ENCODE measurements around the gene ZNF544. TPM values are rescaled to one million over a fixed set of nuclear protein-coding genes. Genes with fewer than 3 reads are reported as not detected.
A peak's percentile ranks its signal among the peaks of the same experiment; 100 is the strongest.

The ZNF544 gene
- total RNA-seq, 1 experiment from 2014 or later, result 29.5 TPM

- no TSS peak for BruUV-seq (replicated peaks)
- H3K4me3 ChIP-seq, result no peak overlapping the region
- no peaks in the 10 kb centered on the region for H3K9me2 ChIP-seq (ENCODE audit: insufficient read depth)
- H3K27ac ChIP-seq, result no peak overlapping the region
- DNase-seq, result no peak
- H3K79me2 ChIP-seq (ENCODE audit: low read depth), result no peaks in the 10 kb centered on the region
- POLR2A ChIA-PET (ENCODE audit: unreplicated experiment), result no interaction called here
- no peak overlapping the region for H2AFZ ChIP-seq
- H3K4me1 ChIP-seq (replicated peaks; ENCODE audit: insufficient read depth), result no peaks in the 10 kb centered on the region
- H4K20me1 ChIP-seq (ENCODE audit: insufficient read depth), result no peaks in the 10 kb centered on the region
- CTCF ChIA-PET, result no interaction called here
- H3K27me3 ChIP-seq (ENCODE audit: insufficient read depth, low read depth), result no peaks in the 10 kb centered on the region
- peaks cover 75% of the 10 kb centered on the region for H3K9me3 ChIP-seq (ENCODE audit: insufficient read depth, low read depth)
- H3K36me3 ChIP-seq (ENCODE audit: low read depth), result peaks cover 19% of the 10 kb centered on the region
- no peak overlapping the region for H3K4me2 ChIP-seq
- TF ChIP-seq CTCF (conservative IDR thresholded peaks at IDR 0.05), result no peak
- no peak for TF ChIP-seq EZH2 (IDR thresholded peaks at IDR 0.05; ENCODE audit: low read depth)
- peaks cover 10% of the 10 kb centered on the region for H3F3A ChIP-seq (ENCODE audit: insufficient read depth, low read depth)
- intact Hi-C loops (cut with micrococcal nuclease; ENCODE audit: unreplicated experiment), result no loop called here
Observed at GRCh38 chr19:58217069-58217481, 11.6 kb upstream of the ZNF544 start.

- no peak overlapping the region for H3K4me2 ChIP-seq
- POLR2A ChIA-PET (ENCODE audit: unreplicated experiment), result no interaction called here
- H3K79me2 ChIP-seq (ENCODE audit: low read depth), result no peaks in the 10 kb centered on the region
- no peaks in the 10 kb centered on the region for H3K9me2 ChIP-seq (ENCODE audit: insufficient read depth)
- peaks cover 10% of the 10 kb centered on the region for H3F3A ChIP-seq (ENCODE audit: insufficient read depth, low read depth)
- no peaks in the 10 kb centered on the region for H3K4me1 ChIP-seq (replicated peaks; ENCODE audit: insufficient read depth)
- H3K27ac ChIP-seq, result no peak overlapping the region
- peaks cover 12% of the 10 kb centered on the region for H3K36me3 ChIP-seq (ENCODE audit: low read depth)
- no TSS peak for BruUV-seq (replicated peaks)
- TF ChIP-seq CTCF (conservative IDR thresholded peaks at IDR 0.05) (no peak), EZH2 (IDR thresholded peaks at IDR 0.05; ENCODE audit: low read depth) (no peak)
- no peaks in the 10 kb centered on the region for H3K27me3 ChIP-seq (ENCODE audit: insufficient read depth, low read depth)
- H3K4me3 ChIP-seq, result no peak overlapping the region
- peaks cover 68% of the 10 kb centered on the region for H3K9me3 ChIP-seq (ENCODE audit: insufficient read depth, low read depth)
- no peaks in the 10 kb centered on the region for H4K20me1 ChIP-seq (ENCODE audit: insufficient read depth)
- H2AFZ ChIP-seq, result no peak overlapping the region
- CTCF ChIA-PET, result no interaction called here
- no peak for DNase-seq
- intact Hi-C loops (cut with micrococcal nuclease; ENCODE audit: unreplicated experiment), result loop anchor here (2.0 kb wide), 1 partner anchor 303 kb away; no protein-coding TSS in a partner anchor
Observed at GRCh38 chr19:58217607-58218391, 10.9 kb upstream of the ZNF544 start.

GRCh38 chr19:58218899-58219298 lies 9.8 kb upstream of the ZNF544 start:
- H3K9me2 ChIP-seq (ENCODE audit: insufficient read depth), result no peaks in the 10 kb centered on the region
- no peaks in the 10 kb centered on the region for H3K27me3 ChIP-seq (ENCODE audit: insufficient read depth, low read depth)
- TF ChIP-seq EZH2 (IDR thresholded peaks at IDR 0.05; ENCODE audit: low read depth) (no peak), CTCF (conservative IDR thresholded peaks at IDR 0.05) (peak; percentile 59)
- peaks cover 6% of the 10 kb centered on the region for H3F3A ChIP-seq (ENCODE audit: insufficient read depth, low read depth)
- DNase-seq, result peak in 1 of 2 experiments; percentile 29
- no peaks in the 10 kb centered on the region for H3K4me1 ChIP-seq (replicated peaks; ENCODE audit: insufficient read depth)
- no TSS peak for BruUV-seq (replicated peaks)
- no peak overlapping the region for H3K27ac ChIP-seq
- no peaks in the 10 kb centered on the region for H3K79me2 ChIP-seq (ENCODE audit: low read depth)
- ChIA-PET CTCF (interaction anchor here (0.6 to 0.7 kb wide), 2 partner anchors 107 to 301 kb away, joined by 3 to 6 read pairs; partner anchors contain the start of gene ZBTB45), POLR2A (ENCODE audit: unreplicated experiment) (no interaction called here)
- H2AFZ ChIP-seq, result no peak overlapping the region
- H4K20me1 ChIP-seq (ENCODE audit: insufficient read depth), result no peaks in the 10 kb centered on the region
- H3K9me3 ChIP-seq (ENCODE audit: insufficient read depth, low read depth), result peaks cover 57% of the 10 kb centered on the region
- H3K4me3 ChIP-seq, result no peak overlapping the region
- intact Hi-C loops (cut with micrococcal nuclease; ENCODE audit: unreplicated experiment), result loop anchor here (2.0 kb wide), 1 partner anchor 302 kb away; no protein-coding TSS in a partner anchor
- no peak overlapping the region for H3K4me2 ChIP-seq
- peaks cover under 1% of the 10 kb centered on the region; the same call in 1 of the 2 replicates for H3K36me3 ChIP-seq (ENCODE audit: low read depth)
